RKO (cell line): ENCODE results near the gene REXO4.

ENCODE experiments used
- DNase-seq: peaks from one replicate; pipeline ENCODE4 v3.0.0-alpha.2; 2016; ENCODE audit warnings: low spot score

Gene REXO4

DNA sequence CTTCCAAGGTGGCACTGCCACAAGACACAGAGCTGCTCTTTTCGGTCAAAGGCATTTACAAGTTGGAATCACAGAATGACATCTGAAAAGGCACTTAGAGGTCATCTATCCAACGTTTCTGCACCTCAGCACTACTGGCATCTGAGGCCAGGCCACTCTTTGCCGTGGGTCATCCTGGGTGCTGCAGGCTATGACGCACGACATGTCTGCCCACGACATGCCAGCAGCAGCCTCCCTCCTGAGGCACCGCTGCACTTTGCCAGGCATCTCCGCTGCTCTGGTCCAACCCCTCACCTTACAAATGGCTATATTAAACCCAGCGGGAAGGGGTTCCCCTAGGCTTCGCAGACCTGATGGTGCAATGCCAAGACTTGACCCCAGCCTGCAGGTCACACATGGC is 50.0 kb downstream of the REXO4 start:
- DNase-seq, result no peak

- DNase-seq, result no peak
Measured at GRCh38 chr9:133367221-133367620, 50.6 kb downstream of the REXO4 start.

GRCh38 chr9:133366435-133366834 is 51.4 kb downstream of the REXO4 start:
- DNase-seq, result no peak

DNA sequence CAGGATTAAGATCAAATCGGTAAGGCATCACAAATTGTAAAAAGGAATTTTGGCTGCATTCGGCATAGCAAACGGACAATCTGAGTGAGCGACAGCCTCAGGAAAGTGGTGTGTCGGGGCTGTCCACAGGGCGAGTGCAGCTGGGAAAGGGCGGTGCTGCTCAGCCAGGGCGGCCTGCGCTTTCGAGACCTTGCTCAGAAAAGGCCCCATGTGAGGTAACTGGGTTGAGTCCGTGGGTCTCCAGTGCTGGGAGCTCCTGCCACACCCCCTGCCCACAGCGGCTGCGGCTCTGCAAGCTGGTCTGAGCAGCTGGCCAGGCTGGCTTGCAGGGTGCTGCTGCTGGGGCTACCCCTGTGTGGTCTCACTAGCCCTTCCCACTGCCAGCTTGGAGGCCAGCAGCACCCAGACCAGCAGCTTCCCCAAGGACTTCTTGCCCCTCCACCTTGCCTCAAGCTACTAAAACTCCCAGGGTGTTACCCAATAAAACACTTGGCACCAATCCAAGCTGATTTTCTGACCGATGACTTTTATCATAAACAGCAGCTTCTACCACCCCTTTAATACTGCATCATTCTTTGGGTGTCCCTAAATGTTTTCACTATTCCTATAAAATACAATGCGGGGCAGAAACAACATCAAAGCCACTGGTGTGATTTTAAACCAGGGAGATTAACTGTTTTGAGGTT is 55.3 kb downstream of the REXO4 start:
- DNase-seq, result no peak

GRCh38 chr9:133361507-133362092 is 56.2 kb downstream of the REXO4 start:
- no peak for DNase-seq

DNA sequence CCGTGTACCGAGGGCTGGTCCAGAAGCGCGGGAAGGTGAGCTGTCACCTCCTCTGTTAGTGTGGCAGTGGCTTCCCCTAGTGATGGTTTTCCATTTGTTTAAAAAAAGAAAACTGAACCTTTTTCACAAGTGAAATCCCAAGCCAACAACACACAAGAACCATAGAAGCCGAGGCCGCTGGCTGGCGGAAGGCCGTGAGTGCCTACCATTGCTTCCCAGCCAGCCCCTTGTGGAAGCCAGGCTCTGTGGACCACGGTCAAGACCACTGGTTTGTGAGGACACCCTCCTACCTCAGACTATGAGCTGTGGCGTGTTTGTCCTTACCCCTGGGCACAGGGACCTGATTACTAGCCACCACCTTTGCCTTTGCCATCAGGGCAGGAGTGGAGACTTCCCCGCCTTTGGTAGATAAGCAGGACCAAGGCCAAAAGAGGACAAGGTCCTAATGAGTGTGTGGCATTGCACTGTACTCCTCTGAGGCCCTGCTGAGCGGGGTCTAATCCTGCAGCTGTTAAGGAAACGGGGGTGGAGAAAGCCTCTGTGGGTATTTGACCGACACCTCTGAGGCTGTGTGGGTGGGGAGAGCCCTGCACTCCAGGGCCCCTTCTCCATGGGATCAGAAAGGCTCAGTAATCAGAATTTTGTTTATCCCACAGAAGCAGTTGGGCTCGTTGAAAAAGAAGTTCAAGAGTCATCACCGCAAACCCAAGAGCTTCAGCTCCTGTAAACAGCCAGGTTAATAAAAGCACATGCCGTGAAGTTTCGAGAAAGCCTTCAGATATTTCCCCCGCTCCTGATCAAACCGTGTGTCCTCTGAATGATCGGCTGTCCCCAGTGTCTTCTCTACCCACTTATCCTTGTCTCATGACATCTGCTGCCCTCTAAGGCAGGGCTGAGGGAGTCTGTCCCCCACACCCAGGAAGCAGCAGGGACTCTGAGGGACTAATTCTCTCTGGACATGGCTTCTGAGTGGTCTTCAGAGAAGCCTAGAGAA is 57.1 kb downstream of the REXO4 start:
- DNase-seq, result no peak

- no peak for DNase-seq
Measured at GRCh38 chr9:133359399-133360175, 58.2 kb downstream of the REXO4 start.

DNA sequence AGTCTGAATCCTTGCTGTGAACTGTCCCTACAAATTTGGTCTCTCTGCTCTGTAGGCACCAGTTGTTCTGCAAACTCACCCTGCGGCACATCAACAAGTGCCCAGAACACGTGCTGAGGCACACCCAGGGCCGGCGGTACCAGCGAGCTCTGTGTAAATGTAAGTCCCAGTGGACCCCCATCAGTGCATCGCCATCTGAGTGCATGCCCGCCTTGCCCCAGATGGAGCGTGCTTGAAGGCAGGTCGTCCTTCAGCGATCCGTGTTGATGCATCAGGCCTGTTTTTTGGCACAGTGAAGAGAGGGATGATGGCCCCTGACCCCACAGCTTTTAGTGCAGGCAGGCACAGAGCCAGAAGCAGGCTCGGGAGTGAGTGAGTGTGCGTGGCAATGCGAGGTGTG is 60.2 kb downstream of the REXO4 start:
- no peak for DNase-seq

DNA sequence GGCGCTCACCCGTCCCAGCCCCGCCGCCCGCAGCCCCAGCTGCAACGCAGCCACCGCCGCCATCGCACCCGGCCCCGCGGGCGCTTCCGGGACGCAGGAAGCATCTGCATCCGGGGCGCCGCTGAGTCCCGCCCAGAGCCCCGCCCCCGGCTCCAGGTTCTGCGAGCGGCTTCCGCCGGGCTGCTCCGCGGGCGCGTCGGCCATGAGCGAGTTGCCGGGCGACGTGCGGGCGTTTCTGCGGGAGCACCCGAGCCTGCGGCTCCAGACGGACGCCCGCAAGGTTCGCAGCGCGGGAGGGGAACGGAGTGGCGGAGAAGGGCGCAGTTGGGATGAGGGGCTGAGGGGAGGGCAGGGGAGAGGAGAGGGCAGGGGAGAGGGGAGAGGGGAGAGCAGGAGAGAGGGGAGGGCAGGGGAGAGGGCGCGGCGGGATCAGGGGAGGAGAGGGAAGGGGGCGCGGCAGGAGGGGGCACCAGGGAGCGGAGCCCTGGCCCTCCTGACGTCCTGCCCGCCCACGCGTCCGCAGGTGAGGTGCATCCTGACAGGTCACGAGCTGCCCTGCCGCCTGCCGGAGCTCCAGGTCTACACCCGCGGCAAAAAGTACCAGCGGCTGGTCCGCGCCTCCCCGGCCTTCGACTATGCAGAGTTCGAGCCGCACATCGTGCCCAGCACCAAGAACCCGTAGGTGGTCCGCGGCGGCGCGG is 61.3 kb downstream of the REXO4 start, which contains the start of the genes SURF1 and SURF2:
Gene SURF1, minus strand, starts transcription at position 97 of the 701 bp plus-strand sequence. Its CDS starts 34 bp downstream, at position 63.
Gene SURF2, plus strand, starts transcription at position 160 of the 701 bp plus-strand sequence. Its CDS starts 43 bp downstream, at position 203.
- DNase-seq, result peak; percentile 92
